NCI-H2029 treated with DMSO at 0.1 percent for 48 hours (cell line): ENCODE results near the gene ALDH3B2.
"Not testable (repeated sequence)": the region's sequence is repeated elsewhere in the genome, so short reads cannot be mapped to it uniquely, and the experiment has no call there.

Experiments used
- DNase-seq: peaks from one replicate; lab custom pipeline; 2025; lab: John Stamatoyannopoulos, UW

ALDH3B2 gene

DNA sequence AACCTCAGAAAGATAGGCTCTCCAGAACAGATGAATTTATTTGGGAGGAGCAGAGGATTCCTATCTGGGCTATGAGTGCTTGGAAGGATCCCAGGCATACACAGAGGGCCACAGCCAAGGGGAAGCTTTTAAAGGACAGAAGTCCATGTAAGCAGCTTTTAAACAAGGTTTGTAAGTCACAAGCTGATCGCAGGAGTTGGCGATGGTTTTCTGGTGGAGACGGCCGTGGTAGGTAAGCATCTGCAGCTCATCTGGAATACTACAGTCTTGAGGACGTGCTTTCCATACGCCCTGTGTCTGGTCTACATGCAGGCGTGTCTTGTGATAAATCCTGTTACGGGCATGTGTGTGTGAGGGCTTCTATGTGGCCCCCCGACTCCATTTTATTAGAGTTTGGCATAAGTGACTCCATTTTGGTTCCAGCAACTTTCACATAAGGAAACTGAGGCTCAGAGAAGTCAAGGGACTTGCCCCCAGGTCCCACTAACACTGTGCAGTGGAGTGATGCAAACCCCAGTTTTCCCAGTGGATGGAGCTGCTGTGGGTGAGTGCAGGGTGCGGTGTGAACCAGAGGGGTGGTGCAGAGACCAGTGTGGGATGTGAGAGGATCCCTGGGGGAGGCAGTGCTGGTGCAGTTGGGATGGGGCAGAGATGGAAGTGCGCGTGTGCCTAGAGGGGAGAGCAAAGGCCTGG, 12.1 kb downstream of the ALDH3B2 start:
- no peak for DNase-seq

DNA sequence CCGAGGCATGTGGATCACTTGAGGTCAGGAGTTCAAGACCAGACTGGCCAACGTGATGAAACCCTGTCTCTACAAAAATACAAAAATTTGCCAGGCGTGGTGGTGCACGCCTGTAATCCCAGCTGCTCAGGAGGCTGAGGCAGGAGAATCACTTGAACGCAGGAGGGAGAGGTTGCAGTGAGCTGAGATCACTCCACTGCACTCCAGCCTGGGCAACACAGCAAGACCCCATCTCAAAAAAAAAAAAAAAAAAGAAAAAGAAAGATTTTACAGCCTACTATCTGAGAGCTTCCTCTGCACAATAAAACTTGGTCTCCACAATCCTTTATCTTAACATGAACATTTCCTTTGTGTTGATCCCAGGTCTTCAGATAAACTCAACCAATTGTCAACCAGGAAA, 13.7 kb downstream of the ALDH3B2 start:
- DNase-seq = not testable (repeated sequence)

DNA sequence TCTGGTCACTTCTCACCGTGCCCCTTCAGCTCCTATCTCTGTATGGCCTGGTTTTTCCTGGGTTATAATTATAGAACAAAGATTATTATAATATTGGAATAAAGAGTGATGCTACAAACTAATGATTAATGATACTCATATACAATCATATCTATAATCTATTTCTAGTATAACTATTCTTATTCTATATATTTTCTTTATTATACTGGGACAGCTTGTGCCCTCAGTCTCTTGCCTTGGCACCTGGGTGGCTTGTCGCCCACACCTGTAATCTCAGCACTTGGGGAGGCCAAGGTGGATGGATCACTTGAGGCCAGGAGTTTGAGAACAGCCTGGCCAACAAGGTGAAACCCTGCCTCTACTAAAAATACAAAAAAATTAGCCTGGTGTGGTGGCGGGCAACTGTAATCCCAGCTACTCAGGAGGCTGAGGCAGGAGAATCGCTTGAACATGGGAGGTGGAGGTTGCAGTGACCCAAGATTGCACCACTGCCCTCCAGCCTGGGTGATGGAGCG, 14.7 kb downstream of the ALDH3B2 start:
- DNase-seq = not testable (repeated sequence)

DNA sequence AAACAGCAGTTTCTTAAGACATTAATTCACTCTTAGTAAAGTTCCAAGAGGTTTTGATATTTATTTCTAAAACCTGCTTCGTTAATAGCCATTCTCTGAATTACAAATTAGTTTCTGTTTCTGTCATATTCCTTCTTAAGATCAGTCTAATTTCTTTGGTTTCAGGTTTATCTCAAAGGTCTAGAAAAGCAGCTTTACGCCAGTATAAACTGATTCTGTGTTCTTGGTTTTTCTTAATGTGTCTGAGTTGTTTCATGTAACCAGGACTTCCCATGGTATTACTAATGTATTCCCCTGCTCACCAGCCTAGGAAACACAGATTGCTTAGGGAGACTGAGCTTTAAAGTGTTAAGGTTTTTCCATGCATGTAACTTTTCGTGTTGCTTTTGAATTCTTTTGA, 17.1 kb downstream of the ALDH3B2 start:
- DNase-seq = no peak

DNA sequence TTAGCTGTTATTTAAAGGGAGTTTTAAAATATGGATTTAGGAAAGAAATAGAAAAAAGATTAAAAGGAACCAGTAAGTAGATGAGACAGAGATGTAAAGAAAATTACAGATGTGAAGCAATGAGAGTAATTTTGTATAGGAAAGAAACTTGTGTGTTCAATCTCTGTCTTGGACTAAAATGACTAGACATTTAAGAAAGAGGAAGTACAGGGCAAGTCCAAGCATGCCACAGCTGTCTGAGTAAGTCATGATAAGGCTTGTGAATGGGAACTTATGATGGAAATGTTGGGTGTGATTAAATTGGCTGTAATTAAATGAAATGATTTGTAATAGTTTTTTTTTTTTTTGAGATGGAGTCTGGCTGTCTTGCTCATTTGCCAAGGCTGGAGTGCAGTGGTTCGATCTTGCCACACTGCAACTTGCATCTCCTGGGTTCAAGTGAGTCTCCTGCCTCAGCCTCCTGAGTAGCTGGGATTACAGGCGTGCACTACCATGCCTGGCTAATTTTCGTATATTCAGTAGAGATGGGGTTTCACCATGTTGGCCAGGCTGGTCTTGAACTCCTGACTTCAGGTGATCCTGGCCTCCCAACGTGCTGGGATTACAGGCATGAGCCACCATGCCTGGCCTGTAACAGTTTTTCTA, 18.0 kb downstream of the ALDH3B2 start:
- DNase-seq = no peak

DNA sequence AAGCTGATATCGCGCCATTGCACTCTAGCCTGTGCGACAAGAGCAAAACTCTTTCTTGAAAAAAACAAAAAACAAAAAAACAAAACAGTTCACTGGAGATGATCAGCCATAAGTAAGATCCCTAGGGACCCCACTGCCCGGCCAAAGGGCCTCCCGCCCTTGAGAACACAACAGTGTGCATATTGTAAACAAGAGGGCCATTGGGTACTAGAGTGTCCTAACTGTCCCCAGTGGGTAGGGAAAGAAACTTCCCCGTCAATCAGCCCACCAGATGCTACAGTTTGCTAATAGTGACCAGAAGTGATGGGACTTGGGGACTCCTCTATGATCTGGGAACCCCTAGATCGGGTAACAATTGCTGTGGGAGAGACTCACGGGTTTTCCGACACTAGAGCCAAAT, 20.2 kb downstream of the ALDH3B2 start:
- DNase-seq = no peak

DNA sequence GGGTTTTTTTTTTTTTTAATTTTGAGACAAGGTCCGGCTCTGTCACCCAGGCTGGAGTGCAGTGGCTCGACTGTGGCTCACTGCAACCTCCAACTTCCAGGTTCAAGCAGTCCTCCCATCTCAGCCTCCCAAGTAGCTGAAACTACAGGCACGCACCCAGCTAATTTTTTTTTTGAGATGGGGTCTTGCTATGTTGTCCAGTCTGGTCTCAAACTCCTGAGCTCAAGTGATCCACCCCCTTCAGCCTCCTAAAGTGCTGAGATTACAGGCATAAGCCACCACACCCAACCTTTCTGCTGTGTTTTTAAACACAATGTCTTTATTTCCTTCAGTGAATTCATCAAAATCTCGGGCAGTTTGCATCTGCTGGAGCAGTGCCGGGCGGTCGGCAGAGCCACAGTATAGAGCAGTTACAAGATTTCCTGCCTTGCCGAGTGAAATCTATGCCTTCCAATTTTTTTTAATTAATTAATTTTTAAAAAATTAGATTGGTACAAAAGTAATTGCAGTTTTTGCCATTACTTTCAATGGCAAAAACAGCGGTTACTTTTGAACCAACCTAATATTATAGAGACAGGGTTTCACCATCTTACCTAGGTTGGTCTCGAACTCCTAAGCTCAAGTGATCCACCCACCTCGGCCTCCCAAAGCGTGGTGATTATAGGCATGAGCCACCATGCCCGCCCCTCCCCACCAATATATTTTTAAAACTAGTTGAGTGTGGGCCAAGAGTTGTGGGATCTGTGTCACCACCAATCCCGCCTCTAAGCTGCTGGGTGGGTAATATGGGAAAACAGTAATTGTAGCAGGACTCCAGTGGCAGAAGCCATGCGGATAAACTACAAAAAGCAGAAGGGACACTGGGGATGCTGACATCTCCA, 21.2 kb downstream of the ALDH3B2 start:
- DNase-seq = no peak

DNA sequence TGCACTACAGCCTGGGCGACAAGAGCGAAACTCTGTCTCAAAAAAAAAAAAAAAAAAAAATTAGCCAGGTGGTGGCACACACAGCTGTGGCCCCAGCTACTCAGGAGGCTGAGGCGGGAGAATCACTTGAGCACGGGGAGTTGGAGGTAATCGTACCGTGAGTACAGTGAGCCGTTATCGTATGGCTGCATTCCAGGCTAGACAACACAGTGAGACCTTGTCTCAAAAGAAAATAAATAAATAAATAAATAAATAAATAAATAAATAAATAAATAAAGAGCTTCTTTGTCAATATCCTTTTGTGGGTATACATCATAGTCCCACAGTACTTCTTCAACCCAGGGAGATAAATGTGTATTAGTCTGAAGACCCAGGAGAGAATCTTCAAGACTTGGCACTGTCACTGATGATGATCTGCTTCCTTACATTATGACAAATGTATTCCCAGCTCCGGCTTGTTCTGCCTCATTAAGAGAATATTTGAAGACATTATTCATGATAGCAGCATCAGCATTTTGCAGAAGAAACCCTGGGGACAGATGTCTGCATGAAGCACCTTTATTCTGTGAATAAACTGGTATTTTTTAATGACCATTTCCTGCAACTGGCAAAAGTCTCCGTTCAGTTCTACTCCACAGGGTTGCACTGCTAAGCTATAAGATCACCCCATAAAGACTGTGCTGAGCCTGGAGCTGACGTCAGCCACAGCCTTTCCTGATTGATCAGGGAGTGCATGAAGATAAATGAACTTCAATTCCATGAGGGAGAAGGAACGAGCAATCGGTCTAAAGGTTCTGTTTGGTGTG, 22.2 kb downstream of the ALDH3B2 start:
- DNase-seq = no peak

DNA sequence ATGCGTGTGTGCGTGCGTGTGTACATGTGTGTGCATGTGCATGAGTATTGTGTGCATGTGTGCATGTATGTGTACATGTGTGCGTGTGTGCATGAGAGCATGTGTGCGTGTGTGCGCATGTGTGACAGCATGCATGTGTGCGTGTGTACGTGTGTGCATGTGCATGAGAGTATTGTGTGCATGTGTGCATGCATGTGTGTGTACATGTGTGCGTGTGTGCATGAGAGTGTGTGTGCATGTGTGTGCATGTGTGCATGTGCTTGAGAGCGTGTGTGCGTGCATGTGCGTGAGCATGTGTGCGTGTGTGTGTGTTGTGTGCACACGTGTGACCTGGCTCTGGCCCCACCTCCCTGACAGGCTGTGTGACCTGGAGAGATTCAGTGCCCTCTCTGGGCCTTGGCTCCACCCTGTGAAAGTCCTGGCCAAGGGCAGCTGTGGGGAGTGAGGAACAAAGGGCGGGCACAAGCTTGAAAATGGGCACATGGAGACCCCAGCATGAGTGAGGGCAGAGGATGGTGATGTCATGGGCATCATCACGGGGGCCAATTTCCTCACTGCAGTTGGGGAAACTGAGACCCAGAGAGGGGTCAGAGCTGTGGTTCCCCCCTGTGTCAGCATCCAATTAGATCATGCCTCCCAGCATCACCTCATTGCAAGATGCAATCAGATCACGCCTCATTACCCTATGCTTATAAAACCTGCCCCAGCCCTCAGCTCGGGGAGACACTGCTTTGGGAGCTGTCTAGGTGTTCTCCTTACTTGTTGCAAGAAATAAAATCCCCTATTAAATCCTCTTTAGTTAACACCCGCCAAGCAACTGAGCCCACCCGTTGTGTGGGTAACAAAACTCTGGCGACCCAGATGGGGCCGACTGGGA, 24.6 kb downstream of the ALDH3B2 start:
- DNase-seq = no peak

DNA sequence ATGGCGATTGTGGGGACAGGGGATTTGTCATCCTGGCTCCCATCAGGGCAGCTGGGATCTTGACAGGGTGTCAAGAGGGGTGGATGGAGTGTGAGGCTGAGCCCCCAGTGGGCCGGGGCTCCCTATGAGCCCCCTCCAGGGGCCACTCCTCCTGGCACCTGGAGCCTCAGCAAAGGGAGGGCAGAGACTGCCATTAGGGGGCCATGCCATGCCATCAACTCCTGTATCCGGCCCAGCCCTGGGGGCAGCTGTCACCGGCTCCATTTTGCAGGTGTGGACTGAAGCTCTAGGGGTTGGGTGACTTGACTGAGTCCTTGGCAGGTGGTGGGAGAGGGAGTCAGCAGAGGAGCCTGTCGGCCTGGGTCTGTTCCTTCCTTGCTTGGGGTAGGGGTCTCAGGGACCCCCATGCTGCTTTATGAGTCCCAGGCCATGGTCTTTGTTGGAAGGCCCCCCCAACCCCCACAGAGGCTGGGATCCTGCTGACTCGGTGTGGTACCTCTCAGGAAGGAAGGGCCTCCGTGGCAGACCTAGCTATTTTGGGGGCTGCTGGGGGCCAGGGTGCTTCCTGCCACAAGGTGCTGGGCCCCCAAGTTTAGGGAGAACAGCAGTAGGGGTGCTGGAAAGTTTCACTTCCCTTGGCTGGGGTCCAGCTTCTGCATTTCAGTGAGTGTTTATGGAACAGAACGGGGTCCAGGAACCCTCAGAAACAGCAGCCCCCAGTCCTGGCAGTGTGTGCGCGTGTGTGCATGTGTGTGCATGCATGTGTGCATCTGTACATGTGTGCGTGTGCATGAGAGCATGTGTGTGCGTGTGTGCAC, 25.4 kb downstream of the ALDH3B2 start:
- DNase-seq = no peak

DNA sequence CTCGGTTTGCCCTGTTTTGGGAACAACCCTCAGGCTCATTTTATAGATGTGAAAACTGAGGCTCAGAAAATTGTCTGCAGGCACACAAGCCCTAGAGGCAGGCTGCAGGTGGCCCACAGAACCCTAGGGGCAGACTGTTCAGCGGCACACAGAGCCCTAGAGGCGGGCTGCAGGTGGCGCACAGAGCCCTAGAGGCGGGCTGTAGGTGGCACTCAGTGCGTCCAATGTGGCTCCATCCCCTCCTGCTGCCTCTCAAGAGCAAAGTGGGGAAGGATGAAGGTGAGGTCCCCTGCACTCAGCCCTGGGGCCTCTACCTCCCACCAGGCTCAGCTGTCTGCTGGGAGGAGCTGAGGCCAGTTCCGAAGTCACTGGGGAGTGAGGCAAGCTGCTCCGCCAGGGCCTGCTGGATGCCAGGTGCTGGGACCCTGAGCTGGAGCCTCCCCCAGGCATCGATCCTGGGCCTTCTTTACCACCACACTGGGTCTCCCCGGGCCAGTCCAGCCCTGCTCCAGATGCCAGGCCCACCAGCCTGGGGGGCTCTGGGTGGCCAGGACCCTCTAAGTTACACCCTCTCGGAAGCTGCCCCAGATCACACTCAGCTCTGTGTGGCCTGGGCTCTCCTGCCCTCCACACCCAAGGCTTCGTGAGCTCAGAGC, 26.2 kb downstream of the ALDH3B2 start:
- no peak for DNase-seq

DNA sequence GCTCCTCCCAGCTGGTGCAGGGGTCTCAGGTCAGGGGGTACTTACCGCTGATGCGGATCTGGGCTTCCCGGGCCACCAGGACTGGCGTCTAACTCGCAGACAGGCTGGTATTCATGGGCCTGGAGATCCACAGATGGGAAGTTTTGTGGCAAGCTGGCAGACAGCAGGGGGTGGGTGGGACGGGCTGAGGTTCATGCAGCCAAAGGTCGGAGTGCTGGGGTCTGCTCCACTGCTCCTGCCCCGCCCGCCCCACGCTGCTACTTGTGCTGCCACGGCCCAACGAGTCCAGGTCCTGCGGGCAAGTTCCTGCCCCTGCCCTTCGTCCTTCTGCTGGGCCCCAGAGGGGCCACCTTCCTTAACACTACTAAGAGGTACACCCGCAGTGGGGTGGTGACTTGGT, 27.0 kb downstream of the ALDH3B2 start:
- DNase-seq = no peak

DNA sequence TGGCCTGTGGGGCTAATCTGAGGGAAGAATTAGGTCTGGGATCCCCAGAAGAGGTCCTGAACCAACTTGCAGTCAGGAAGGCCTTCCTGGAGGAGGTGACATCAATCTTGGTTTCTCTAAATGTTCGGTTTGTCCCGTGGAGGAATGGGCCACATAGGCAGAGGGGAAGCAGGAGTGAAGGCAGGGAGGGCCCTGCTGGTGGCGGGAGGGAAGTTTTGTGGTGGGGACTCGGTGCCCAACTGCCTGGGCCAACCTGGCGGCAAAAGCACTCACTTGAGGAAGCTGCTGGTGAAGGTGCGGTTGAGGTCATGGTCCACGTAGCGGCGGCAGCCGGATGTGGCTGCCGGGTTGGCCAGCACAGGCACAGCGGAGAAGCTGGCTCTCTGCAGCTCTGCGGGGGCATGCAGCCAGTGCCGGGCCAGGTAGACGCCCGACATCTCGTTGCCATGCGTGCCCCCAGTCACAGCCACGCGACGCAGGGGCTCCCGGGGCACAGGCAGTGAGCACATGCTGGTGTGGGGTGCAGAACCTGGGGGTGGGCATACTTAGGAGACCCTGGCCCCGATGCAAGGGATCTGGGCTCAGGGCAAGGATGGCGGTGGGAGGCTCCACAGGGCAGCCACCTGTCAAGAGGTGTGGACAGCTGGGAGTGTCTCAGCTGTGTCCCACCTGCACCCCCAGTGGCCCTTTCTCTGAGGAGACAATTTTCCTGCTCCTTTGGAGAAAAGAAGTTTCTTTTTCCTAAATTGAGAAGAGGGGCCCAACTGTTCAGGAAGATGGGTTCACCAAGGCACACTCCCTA, 27.7 kb downstream of the ALDH3B2 start:
- no peak for DNase-seq

DNA sequence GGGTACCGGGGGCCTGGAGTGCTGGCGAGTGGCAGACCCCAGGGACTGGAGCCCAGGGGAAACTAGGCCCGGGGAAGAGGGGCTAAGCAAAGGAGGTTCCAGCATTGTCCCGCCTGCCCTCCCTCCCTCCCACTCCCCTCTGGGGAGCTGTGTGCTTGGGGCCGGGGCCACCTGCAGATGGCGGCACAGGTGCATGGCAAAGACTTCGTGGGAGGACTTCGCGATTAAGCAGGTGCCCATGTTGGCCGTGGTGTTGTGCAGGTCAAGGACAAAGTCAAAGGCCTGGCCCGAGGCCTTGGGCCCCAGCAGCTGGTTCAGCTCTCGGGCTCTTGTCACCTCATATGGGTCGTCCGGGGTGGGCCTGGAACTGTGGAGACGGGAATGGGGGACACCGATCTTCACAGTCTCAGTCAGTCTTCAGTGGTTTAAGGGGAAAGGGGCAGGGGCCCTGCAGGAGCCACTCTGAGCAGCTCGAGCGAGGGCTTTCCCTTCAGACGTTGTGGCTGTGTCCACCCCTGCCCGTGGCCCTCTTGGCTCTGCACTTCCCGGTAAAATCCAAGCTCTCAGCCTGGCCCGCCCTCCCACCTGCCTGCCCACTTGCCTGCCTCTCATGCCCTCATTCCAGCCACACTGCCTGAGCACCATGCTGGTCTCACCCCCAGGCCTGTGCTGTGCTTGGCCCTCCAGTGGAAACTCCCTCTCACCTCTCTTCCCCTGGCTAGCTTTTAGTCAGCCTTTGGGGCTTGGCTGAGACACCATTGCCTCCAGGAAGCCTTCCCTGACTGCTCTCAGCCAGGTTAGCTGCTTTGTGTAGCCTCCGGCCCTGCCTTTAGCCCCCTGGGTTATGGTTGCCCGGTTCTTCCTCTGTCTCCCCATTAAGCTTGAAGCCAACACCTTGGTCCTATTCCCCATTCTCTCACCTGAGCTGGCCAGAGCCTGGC, 28.6 kb downstream of the ALDH3B2 start:
- no peak for DNase-seq

DNA sequence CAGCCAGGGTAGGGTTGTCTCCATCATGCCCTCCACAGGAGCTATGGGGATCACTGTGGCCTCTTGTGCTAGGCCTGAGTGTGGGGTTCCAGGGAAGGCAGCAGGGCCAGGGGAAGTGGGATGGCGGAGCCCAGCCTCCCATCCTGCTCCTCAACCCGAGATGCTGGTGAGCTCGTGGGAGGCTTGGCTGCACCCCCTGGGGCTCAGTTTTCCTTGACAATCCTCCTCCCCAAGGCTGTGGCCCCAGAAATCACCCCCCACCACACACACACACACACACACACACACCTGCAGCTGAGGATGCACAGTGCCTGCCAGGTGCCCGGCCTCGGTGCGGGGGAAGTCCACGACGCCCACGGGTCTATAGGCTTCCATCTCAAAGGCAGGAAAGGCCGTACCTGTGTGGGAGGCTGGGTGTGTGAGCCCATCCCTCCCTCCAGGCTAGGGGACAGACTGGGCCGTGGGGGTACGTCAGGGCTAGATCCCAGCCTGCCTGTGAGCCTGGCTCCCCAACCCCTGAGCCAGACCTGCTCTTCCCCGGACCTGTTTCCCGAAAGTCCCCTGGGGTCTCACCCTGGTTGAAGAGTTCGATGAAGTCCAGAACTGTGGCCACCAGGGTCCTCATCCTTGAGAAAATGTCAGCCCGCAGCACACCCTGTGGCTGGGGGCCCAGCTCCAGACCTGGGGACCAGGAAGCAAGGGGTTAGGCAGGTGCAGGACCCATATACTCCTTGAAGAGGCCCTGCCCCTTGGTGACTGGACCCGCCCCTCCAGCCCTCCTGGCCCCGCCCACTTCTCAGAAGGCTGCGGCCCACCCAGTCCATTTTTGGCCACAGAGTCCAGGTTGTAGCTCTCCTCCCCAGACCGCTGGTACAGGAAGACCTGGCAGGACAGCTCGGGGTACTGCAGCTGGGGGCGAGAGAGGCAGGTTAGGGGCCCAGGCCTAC, 29.7 kb downstream of the ALDH3B2 start:
- DNase-seq = no peak

DNA sequence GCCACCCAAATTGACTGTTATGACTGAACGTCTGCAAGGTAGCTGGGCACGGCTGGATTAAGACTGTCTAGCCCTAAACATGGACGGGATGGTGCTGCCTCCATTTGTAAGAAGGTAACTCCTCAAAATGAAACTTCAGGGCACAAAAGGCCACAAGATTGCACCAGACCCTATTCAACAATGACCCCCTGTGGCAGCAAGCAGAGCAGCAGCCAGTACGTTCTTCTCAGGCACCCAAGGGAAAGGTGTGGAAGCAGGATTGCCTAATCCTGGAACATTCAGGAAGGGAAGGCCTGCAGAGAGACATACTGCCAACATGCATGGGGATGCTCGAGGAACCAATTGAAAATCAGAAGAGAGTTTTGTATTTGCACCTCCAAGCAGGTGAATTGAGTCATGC, 30.4 kb downstream of the ALDH3B2 start:
- no peak for DNase-seq
